DMS79 (cell line): Measurements from ENCODE around the gene ANO1.
"Not testable (repeated sequence)": the region's sequence is repeated elsewhere in the genome, so short reads cannot be mapped to it uniquely, and the experiment has no call there.

Experiments used
- DNase-seq: peaks from one replicate; lab custom pipeline; 2025; lab: John Stamatoyannopoulos, UW

ANO1 gene

DNA sequence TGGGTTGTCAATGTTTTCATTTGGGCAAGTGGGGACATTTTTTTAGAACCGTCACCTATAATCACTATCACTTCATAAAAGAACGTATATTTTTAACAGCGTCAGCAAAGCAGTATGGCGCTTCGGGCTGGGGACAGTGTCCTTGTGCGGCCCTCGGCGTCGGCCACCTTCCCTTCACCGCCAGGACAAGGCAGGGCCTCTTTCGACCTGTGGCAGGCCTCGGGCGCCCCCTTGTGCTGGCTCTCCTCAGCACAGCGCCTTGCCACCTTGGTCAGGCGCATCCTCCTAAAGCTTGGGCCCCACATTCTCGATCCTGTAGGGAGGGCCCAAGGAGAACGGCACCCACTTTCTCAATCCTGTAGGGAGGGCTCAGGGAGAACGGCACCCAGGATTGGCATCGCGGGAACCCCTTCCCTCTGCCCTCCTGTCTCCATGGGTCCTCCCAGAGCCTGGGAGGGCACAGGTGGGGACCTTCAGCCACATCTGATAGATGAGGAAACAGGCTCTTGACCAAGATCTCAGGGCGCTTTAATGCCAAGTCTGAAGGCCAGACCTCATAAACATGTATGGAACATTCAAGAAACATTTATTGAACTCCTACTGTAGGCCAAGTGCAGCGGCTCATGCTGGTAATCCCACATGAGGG is 113.5 kb downstream of the ANO1 start:
- DNase-seq = peak; percentile 24

DNA sequence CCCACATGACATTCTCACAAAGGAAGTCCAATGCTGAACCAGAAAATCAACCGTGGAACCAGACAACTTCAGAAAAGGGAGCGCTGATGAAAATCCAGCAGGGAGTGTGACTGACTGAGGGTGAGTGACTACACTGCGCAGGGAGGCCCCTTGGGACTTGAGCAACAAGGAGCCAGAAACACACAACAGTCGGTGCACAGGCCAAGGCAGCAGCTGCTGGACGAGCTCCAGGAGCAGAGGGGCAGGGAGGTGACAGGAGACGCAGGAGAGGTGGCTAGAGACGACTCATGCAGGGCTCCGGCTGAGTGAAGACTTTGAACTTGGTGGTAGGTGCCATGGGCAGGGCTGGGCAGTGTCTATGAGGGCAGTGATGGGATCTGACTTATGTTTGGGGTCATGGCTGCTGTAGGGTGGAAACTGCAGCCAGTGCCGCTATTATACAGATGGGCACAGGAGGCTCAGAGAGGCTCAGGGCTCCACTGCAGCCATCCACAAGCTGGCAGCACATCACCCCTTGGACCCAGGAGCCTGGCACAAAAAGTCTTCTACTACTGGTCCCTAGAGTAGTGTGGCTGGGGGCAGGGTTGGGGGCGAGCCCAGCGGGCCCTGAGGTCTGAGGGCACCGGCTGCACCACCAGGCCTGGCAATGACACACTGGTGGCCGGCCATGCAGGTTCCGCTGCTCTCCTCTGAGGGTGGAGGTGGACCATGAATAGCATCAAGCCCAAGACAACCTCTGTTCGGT is 114.7 kb downstream of the ANO1 start:
- no peak for DNase-seq

DNA sequence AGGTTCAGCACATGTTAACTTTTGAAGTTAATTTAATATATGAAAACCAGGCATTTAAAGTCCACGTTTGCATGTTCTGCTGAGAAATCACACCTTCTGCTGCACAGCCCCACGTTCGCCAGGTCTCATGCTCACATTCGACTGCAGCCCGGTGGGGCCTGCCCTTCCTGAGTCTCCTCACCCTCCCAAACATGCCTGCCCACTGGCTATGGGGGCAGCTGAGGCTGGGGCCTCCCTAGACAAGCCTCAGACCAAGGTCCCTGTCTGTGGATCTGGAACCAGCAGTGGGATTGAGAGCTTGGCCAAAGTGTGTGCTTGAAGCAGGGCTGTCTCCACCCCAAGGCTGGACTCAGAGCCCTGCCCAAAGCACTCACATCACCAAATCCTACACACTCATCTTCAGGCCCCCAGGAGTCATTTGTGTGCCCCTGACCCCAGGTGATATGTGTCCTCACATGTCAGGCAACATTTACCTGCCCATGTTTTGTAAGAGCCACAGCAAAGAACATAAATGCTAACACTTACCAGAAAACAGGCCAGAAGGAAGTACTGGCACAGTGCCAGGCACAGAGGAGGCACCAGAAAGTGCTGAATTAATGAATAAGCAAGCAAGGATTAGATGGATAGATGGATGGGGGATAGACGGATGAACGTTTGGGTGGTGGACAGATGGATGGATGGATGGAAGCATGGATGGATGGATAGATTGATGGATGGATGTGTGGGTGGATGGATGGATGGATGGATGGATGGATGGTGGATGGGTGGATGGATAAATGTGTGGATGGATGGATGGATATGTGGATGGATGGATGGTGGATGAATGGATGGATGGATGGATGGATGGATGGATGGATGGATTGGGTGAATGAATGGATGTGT is 115.5 kb downstream of the ANO1 start:
- no peak for DNase-seq

DNA sequence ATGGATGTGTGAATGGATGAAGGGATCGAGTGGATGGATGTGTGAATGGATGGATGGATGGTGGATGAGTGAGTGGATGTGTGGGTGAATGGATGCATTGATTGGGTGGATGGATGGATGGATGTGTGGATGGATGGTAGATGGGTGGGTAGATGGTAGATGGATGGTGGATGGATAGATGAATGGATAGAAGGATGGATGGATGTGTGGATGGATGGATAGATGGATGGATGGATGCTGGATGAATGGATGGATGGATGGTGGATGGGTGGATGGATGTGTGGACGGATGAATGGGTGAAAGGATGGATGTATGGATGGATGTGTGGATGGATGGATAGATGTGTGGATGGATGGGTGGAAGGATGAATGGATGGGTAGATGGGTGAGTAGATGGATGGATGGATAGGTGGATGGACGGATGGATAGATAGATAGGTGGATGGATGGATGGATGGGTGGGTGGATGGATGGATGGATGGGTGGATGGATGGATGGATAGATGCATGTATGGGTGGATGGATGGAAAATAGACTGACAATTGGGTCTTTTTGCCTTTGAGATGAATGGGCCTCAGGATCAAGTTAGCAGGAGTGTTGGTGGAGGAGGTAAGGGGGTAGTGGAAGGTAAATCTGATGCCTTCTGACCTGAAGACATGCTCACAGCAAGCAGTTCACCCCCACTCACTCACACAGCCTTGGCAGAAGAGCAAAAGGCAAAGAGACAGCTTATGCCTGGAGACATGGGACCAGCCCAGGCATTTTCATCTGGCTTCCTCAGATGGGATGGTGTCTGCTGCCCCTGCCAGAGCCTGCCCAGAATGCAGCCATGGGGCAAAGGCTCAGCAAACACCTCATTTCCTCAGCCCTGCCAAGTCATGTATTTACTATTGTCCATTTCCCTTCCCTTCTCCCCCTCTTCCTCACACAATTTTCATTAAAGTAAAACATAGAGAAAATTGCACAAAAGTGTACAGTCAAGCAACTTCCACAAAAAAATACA is 117.0 kb downstream of the ANO1 start:
- DNase-seq = no peak

DNA sequence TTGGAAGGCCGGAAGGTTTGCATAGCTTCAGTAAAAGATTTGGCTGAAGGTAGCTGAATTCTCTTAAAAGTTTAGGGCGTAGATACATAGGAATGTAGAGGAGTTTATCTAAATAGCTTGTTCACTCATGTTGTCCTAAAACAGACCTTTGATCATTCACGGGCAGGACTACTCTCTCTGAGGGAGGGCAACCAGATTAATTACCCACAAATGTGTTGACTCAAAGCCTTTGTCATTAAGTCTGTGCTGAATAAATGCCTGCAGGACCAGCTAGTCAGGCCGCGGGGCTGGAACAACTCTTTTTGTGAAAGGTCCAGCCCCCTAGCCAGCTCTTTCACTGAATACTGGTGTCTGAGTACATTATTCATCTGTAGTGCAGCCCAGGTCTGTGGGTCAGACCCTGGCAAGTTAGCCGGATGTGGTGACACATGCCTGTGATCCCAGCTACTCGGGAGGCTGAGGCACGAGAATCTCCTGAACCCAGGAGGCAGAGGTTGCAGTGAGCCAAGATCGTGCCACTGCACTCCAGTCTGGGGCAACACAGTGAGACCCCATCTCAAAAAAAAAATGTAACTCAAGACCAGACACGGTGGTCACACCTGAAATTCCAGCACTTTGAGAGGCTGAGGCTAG is 122.2 kb downstream of the ANO1 start:
- no peak for DNase-seq

DNA sequence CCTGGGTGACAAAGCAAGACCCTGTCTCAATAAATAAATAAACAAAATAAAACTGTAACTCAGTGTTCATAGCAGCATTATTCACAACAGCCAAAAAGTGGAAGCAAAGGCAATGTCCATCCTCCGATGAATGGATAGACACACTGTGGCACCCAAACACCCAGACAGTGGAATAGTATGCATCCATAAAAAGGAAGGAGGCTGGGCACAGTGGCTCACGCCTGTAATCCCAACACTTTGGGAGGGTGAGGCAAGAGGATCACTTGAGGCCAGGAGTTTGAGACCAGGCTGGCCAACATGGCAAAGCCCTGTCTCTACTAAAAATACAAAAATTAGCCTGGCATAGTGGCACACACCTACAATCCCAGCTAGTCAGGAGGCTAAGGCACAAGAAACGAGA is 122.9 kb downstream of the ANO1 start:
- DNase-seq = not testable (repeated sequence)

DNA sequence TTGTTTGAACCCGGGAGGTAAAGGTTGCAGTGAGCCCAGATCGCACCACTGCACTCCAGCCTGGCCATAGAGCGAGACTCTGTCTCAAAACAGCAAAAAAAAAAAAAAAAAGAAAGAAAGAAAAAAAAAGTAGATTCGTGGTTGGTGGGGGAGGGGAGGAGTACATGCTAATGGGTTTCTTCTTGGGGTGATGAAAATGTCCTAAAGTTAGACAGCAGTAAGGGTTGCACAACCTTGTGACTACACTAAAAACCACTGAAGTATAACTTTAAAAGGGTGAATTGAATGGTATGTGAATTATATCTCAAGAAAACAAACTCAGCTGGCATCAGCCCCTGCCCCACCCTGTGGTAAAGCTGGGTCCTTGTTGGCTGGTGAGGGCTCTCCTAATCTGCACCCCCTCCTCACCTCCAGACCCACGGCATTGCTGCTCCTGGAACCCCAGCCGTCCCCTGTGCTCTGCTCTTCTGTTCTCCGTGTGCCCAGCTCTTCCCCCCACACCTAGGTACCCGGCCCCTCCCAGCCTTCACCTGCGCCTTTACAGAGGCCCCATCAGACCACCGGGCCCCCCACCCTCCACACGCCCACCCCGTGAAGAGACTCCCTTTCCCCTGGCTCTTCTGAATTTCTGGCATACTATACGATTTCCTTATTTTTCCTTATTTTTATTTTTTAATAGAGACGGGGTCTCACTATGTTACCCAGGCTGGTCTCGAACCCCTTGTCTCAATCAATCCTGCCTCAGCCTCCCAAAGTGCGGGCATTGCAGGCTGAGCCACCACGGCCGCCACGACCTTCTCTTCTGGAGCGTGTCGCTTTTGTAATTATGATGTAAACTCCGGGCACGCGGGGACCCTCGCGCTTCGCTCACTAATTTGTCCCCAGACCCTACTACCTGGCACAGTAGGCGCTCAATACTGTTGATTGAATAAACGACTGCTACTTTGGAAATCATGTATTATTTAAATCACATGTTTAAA is 124.1 kb downstream of the ANO1 start:
- no peak for DNase-seq

DNA sequence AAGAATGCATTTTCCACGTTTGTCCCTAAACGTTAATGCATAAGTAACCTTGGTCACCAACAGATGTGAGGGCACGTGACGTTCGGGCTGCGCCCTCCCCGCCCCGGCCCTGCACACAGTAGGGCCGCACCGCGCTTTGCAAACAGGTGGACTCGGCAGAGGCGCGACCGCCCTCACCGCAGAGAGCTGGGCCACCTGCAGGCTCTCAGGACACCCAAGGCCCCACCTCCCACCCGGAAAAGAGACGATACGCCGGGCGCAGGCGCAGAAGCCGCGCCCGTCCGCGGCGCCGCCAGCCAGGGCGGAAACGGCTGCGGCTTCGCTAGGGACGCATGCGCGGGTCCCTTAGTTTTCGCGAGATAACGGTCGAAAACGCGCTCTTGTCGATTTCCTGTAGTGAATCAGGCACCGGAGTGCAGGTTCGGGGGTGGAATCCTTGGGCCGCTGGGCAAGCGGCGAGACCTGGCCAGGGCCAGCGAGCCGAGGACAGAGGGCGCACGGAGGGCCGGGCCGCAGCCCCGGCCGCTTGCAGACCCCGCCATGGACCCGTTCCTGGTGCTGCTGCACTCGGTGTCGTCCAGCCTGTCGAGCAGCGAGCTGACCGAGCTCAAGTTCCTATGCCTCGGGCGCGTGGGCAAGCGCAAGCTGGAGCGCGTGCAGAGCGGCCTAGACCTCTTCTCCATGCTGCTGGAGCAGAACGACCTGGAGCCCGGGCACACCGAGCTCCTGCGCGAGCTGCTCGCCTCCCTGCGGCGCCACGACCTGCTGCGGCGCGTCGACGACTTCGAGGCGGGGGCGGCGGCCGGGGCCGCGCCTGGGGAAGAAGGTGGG is 125.0 kb downstream of the ANO1 start, which contains the start of gene FADD:
TSS of gene FADD (plus strand) at position 377 of the 831 bp plus-strand sequence. CDS start at position 541, 164 bp downstream.
- DNase-seq = peak; percentile 83

GRCh38 chr11:70203751-70204465 is 125.8 kb downstream of the ANO1 start:
- no peak for DNase-seq

GRCh38 chr11:70204466-70204799 is 126.3 kb downstream of the ANO1 start:
- no peak for DNase-seq

- DNase-seq = no peak
Measured at GRCh38 chr11:70205049-70205725, 127.1 kb downstream of the ANO1 start.

GRCh38 chr11:70205766-70206165 is 127.6 kb downstream of the ANO1 start:
- no peak for DNase-seq

- DNase-seq = no peak
Measured at GRCh38 chr11:70206226-70206981, 128.3 kb downstream of the ANO1 start.

DNA sequence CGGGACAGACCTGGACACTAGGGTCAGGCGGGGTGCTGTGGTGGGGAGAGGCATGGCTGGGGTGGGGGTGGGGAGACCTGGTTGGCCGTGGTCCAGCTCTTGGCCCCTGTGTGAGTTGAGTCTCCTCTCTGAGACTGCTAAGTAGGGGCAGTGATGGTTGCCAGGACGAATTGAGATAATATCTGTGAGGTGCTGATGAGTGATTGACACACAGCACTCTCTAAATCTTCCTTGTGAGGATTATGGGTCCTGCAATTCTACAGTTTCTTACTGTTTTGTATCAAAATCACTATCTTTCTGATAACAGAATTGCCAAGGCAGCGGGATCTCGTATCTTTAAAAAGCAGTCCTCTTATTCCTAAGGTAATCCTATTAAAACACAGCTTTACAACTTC is 128.9 kb downstream of the ANO1 start:
- no peak for DNase-seq

- DNase-seq = no peak
Measured at GRCh38 chr11:70207531-70208131, 129.5 kb downstream of the ANO1 start.

DNA sequence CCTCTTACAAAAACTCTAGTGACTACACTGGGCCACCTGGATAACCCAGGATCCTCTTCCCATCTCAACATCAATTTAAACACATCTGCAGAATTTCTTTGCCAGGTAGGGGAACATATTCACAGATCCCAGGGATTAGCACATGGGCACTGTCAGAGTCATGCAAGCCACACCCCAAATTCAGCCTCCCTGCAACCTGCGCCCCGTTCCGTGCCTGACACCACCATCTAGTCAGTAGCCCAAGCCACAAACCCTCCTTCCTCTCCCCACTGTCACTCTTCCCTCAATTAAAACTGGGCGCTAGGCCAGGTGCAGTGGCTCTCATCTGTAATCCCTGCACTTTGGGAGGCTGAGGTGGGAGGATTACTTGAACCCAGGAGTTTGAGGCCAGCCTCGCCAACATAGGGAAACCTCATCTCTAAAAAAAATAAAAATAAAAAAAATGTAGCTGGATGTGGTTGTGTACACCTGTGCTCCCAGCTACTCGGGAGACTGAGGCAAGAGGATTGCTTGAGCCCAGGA is 131.3 kb downstream of the ANO1 start:
- DNase-seq = no peak
